Left cardiac atrium (tissue), 4 donors: ENCODE measurements around the gene IFI6. TPM values are rescaled to one million over a fixed set of nuclear protein-coding genes. Genes with fewer than 3 reads are reported as not detected.
"Not testable (repeated sequence)": the region's sequence is repeated elsewhere in the genome, so short reads cannot be mapped to it uniquely, and the experiment has no call there.

Experiments used
- ATAC-seq, 2 donors: fragments of 200-7000 bp; cut with Tn5 transposase; one replicate each; pipeline ENCODE4 v1.9.1; 2020; ENCODE audit warnings: mild to moderate bottlenecking in 2 of 2, moderate library complexity in 2 of 2
- DNase-seq: peaks from one replicate; pipeline ENCODE4 v3.0.0-alpha.2; 2020
- intact Hi-C, 2 donors: fragments of 100-400 bp; cut with DNase I; formaldehyde crosslinking; loops; one replicate each; pipeline versions ENCODE4 v1.14.1 to v1.15.1; 2022 to 2023
- total RNA-seq, 2 donors: library from RNA; stranded (reverse); fragmentation: NEBNext Ultra II Directional; extraction: Animal tissue kit (Norgen Biotek cat#: 25700); gene quantifications; one replicate each; pipeline ENCODE4 v1.2.1, GENCODE V29; 2021
- donor health status: DM: no; HTN: yes; CAD: no.
- donor health status: DM: no; HTN: yes; CAD: no; lungs with severe emphysema.
- donor health status: DM: yes; HTN: yes; CAD: no.
- donor health status: Dilated cardiomyopathy.

IFI6 gene
- total RNA-seq, 2 donors from 2014 or later = 40.6 to 143 TPM

DNA sequence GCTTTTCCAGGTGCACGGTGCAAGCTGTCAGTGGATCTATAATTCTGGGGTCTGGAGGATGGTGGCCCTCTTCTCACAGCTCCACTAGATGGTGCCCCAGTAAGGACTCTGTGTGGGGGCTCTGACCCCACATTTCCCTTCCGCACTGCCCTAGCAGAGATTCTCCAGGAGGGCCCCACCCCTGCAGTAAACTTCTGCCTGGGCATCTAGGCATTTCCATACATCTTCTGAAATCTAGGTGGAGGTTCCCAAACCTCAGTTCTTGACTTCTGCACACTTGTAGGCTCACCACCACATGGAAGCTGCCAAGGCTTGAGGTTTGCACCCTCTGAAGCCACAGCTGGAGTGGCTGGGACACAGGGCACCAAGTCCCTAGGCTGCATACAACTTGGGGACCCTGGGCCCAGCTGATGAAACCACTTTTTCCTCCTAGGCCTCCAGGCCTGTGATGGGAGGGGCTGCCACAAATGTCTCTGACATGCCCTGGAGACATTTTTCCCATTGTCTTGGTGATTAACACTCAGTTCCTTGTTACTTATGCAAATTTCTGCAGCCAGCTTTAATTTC lies 8.3 kb upstream of the IFI6 start:
- DNase-seq, intact Hi-C loops, ATAC-seq: not testable (repeated sequence)

DNA sequence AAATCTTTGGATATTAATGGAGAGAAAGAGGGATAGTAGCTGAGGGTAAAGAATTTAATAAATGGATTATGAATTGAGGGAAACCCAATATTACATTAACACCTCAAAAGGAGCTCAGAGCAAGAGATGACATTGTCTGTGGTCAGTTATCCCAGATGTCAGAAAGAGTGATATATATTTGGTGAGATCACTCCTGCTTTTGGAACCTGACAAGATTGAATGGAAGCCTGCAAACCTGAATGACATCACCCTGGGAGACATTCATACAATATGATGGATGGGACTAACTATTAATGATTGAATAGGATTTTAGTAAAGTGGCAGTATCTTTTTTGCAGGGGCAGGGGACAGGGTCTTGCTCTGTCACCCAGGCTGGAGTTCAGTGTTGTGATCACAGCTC lies 6.8 kb upstream of the IFI6 start:
- ATAC-seq (no peak), DNase-seq (no peak)
- intact Hi-C loops = no loop called here

DNA sequence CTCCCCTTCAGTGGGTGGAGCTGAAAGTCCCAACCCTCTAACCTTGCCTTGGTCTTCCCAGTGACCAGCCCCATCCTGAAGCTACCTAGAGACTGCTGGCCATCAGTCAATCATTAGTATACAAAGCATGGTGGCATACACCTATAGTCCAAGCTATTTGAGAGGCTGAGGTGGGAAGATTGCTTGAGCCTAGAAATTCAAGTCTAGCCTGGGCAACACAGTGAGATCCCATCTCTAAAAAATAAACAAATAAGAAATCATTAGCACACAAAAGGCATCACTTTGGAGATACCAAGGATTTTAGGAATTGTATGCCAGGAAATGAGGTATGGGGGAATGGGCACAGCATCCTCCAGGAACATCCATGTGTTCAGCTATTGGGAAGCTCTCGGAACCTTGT lies 4.4 kb upstream of the IFI6 start:
- intact Hi-C loops = no loop called here
- ATAC-seq = no peak
- DNase-seq = no peak

DNA sequence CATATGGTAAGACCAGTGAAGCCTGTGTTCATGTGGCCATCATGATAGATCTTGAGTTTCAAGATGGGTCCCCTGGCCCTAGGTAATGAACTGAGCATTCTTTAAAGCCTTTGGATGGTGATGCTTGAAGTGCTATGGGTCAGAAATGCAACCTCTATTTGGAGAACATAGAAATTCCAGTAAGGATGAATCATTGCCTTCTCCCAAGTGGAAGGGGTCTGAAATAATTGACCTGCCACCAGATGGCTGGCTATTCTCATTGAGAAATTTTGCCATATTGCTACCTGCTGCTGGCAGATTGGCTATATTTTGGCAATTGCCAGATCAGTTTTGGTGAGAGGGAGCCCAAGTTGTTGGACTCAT lies 739 bp upstream of the IFI6 start:
- DNase-seq (no peak), ATAC-seq (no peak)
- intact Hi-C loops = loop anchor here in 1 of 2 donors (5.0 kb wide), 1 partner anchor 55 kb away; the partner anchor contains the start of gene FAM76A

DNA sequence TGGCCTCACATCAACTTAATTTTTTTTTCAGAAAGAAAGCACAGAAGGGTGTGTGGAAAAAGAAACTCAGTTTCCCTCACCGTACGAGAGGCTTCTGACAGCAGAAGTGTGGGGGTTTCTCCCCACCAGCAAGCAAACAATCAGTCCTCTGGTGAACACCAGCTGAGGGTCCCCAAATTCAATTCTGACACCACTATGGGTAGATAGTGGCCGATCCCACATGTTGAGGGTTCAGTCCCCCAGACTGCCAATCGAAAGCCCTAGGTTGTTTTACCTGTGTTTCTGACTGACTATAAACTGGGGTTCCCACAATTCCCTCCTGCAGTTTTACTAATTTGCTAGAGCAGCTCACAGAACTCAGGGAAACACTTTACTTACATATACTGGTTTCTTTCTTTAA lies 2.1 kb downstream of the IFI6 start:
- no peak for ATAC-seq

DNA sequence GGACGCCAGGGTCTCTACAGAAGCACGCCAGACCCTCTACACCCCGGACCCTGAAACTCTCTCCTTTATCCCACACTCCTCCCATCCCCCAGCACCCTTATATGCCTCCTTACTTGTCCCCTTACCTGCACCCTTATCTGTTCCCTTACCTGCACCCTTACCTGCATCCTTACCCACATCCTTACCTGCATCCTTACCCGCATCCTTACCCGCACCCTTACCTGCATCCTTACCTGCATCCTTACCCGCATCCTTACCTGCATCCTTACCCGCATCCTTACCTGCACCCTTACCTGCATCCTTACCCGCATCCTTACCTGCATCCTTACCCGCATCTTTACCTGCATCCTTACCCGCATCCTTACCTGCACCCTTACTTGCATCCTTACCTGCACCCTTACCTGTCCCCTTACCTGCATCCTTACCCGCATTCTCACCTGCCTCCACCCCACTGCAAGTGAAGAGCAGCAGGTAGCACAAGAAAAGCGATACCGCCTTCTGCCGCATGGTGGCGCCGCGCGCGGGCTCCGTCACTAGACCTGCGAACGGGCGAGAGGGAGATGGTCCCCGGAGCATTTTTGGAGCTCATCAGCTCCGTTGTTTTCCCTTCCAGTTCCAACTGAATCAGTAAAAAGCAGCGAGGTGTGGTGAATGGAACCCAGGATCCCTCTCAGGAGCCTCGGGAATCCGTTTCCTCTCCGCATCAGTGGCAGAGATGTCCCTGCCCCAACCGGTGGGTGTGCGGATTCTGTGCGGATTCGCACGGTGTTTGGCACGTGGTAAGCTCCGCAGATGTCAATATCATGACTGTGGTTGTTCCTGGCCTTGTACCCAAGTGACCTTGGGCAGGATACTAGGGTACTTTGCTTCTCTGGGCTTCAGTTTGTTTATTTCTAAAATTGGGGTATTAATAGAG lies 2.9 kb downstream of the IFI6 start:
- ATAC-seq (peak in 1 of 2 donors; percentile 3), DNase-seq (peak; percentile 80)
- intact Hi-C loops = loop anchor here (5.0 to 10.0 kb wide), 2 partner anchors 114 to 372 kb away; no protein-coding TSS in a partner anchor

More for the DNA sequence above, 2.1 kb downstream of the IFI6 start:
- intact Hi-C loops = loop anchor here (5.0 to 10.0 kb wide), 3 partner anchors 57 to 373 kb away; partner anchors contain the start of gene FAM76A (in 1 of the 2)
- no peak for DNase-seq

GRCh38 chr1:27668121-27668807 lies 3.7 kb downstream of the IFI6 start:
- DNase-seq (no peak), ATAC-seq (no peak)
- intact Hi-C loops = loop anchor here (5.0 to 10.0 kb wide), 2 partner anchors 113 to 371 kb away; no protein-coding TSS in a partner anchor

- DNase-seq (no peak), ATAC-seq (no peak)
- intact Hi-C loops = loop anchor here (5.0 to 10.0 kb wide), 2 partner anchors 112 to 370 kb away; no protein-coding TSS in a partner anchor
Measured at GRCh38 chr1:27666791-27667254, 5.2 kb downstream of the IFI6 start.

- intact Hi-C loops = loop anchor here (5.0 to 10.0 kb wide), 2 partner anchors 111 to 369 kb away; no protein-coding TSS in a partner anchor
- DNase-seq = no peak
- ATAC-seq = no peak
Measured at GRCh38 chr1:27666294-27666693, 5.7 kb downstream of the IFI6 start.

DNA sequence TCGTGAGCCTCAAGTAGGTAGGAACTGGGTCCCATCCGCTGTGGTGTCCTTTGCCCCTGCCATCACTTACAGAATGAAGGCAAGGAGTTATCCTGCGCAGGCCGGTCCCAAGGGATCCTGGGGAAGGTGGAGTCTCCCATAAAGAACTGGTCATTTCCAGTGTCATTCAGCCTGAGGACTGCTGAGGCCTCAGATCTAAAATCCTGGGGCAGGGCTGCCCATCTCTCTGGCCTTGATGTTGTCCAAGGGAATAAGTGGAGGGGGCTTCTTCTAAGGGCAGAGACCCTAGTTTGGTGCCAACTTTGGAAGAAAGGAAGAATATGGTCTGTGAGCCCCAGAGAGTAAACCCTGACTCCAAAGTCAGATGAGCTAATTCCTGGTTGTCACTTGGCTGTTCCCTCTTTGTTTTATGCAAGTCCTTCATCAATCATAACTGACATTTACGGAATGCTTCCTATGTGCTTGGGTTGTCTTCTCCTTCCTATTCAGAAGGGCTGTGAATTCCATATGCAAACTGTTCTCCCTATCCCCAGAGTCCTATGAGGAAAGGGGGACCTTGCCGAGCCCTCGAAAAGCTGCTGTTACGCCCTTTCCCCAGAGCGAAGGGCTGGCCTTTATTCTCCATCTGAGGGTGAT lies 6.9 kb downstream of the IFI6 start:
- DNase-seq (no peak), ATAC-seq (no peak)
- intact Hi-C loops = loop anchor here (5.0 to 10.0 kb wide), 2 partner anchors 110 to 368 kb away; no protein-coding TSS in a partner anchor

- intact Hi-C loops = loop anchor here in 1 of 2 donors (5.0 to 10.0 kb wide), 2 partner anchors 109 to 262 kb away; no protein-coding TSS in a partner anchor
- ATAC-seq (no peak), DNase-seq (no peak)
Measured at GRCh38 chr1:27664291-27664690, 7.7 kb downstream of the IFI6 start.

GRCh38 chr1:27662707-27663393 lies 9.1 kb downstream of the IFI6 start:
- ATAC-seq (peak; percentile 59 to 67), DNase-seq (peak; percentile 79)
- intact Hi-C loops = loop anchor here in 1 of 2 donors (1.0 to 10.0 kb wide), 3 partner anchors 54 to 261 kb away; no protein-coding TSS in a partner anchor

- ATAC-seq = no peak
Measured at GRCh38 chr1:27662261-27662660, 9.7 kb downstream of the IFI6 start.

GRCh38 chr1:27661412-27662075 lies 10.4 kb downstream of the IFI6 start:
- intact Hi-C loops = loop anchor here (2.0 to 10.0 kb wide), 3 partner anchors 49 to 259 kb away; no protein-coding TSS in a partner anchor
- ATAC-seq = no peak
- DNase-seq = no peak

More at GRCh38 chr1:27662261-27662660, 9.7 kb downstream of the IFI6 start:
- no peak for DNase-seq
- intact Hi-C loops = loop anchor here in 1 of 2 donors (5.0 to 10.0 kb wide), 2 partner anchors 107 to 260 kb away; no protein-coding TSS in a partner anchor

DNA sequence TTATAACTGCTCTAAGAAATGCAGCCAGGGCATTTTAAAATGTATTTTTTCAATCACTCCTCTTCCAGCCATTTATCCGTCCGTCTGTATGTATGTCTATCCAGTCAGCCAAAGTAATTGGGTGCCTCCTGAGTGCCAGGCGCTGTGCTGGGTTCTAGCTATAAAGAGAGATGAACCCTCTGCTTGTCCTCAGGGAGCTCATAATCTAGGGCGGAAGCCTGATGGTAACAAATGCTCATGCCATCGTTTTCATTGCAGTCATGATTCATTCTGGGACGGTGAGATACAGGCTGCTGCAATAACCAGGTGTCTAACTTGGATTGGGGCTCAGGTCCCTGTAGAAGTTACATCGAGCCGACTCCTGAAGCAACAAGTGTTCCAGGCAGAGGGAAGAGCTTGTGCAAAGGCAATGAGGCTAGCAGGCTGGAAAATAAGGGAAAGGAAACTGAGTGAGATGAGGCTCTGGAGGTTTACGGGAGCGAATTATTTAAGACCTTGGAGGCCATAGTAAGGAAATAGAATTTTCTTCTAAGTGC lies 11.6 kb downstream of the IFI6 start:
- no peak for DNase-seq
- no peak for ATAC-seq
- intact Hi-C loops = loop anchor here (2.0 to 10.0 kb wide), 3 partner anchors 48 to 258 kb away; no protein-coding TSS in a partner anchor

DNA sequence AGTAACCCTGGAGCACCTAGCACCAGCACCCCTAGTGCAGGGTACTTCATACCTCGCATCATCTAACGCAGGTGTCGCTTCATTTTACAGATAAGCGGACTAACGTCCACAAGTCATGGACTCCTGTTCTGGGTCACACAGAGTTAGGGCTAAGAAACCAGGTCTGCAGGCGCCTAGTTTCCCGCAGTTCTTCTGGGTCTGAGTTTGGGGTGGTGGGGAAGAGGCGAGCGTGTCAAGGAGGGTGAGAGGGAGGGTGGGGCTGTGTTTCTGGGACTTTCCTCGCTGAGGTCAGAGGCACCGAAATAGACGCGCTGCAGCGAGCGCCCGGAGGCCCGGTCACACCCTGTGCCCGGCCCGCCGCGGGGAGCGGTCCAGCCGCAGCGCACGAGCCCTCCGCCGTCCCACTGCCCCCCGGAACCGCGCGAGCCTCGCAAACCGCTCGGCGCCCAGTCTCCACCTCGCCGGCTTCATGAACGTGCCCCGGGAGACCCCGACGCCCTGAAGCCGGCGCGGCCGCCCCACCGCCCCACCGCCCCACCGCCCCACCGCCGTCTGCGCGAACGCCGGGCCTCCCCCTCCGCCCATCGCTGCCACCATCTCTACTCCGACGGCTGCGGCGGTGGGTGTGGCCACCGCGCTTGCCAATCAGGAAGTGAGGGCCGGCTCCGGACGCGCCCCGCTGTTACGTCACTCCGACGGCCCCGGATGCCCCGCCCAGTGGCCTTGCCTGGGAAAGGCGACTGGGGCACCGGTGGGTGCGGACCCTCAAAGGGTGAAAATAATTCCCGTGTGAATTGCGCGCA lies 12.3 kb downstream of the IFI6 start:
- intact Hi-C loops = loop anchor here (2.0 to 10.0 kb wide), 3 partner anchors 47 to 257 kb away; no protein-coding TSS in a partner anchor
- peak; percentile 86 to 92 for ATAC-seq

More for the DNA sequence above, 12.3 kb downstream of the IFI6 start:
- DNase-seq = peak; percentile 94
